PC-9 (cell line): ENCODE results near the gene CBL. TPM values are rescaled to one million over a fixed set of nuclear protein-coding genes. Genes with fewer than 3 reads are reported as not detected.
A peak's percentile ranks its signal among the peaks of the same experiment; 100 is the strongest.

Source experiments
- BruUV-seq: library from RNA; stranded (reverse); fragments of 400-500 nt; replicated peaks from 2 replicates; lab custom pipeline; 2021; lab: Mats Ljungman, UMichigan
- CTCF ChIA-PET: fragments of 300-600 bp; sonication (Branson Sonifier 250); formaldehyde crosslinking; loops from one replicate; lab custom pipeline; 2022; ENCODE audit warnings: antibody characterized with exemption; lab: Charles Lee
- POLR2A ChIA-PET: fragments of 300-600 bp; sonication (Branson Sonifier 250); formaldehyde crosslinking; loops from one replicate; lab custom pipeline; 2022; ENCODE audit warnings: antibody characterized with exemption; ENCODE audit not compliant: unreplicated experiment; lab: Charles Lee
- DNase-seq, 2 experiments: peaks; one replicate each; pipeline versions ENCODE4 v3.0.0 to v3.0.0-alpha.2; 2015 to 2022; ENCODE audit warnings: mixed read lengths in 1 of 2
- H2AFZ ChIP-seq: fragments of 200-600 bp; sonication (generic); 2 replicates; pipeline ENCODE4 v1.8.1; 2017; ENCODE audit warnings: antibody characterized with exemption
- H3F3A ChIP-seq: fragments of 200-600 bp; sonication (generic); 2 replicates; pipeline ENCODE4 v1.8.1; 2017; ENCODE audit warnings: antibody characterized with exemption, mild to moderate bottlenecking, low read depth; ENCODE audit not compliant: insufficient read depth
- H3K27ac ChIP-seq: fragments of 200-600 bp; sonication (generic); 2 replicates; pipeline ENCODE4 v1.6.1; 2016; ENCODE audit warnings: mixed run types
- H3K27me3 ChIP-seq: fragments of 200-600 bp; sonication (generic); 2 replicates; pipeline ENCODE4 v1.6.1; 2016; ENCODE audit warnings: low read depth, mixed run types; ENCODE audit not compliant: insufficient read depth
- H3K36me3 ChIP-seq: fragments of 200-600 bp; sonication (generic); 2 replicates; pipeline ENCODE4 v1.6.1; 2016; ENCODE audit warnings: low read depth, mixed run types
- H3K4me1 ChIP-seq: fragments of 200-600 bp; sonication (generic); replicated peaks from 2 replicates; pipeline ENCODE4 v1.6.1; 2016; ENCODE audit warnings: mixed run types; ENCODE audit not compliant: insufficient read depth
- H3K4me2 ChIP-seq: fragments of 200-600 bp; sonication (generic); 2 replicates; pipeline ENCODE4 v1.6.1; 2017; ENCODE audit warnings: mixed run types
- H3K4me3 ChIP-seq: fragments of 200-600 bp; sonication (generic); 2 replicates; pipeline ENCODE4 v1.6.1; 2016; ENCODE audit warnings: mixed run types
- H3K79me2 ChIP-seq: fragments of 200-600 bp; sonication (generic); 2 replicates; pipeline ENCODE4 v1.6.1; 2017; ENCODE audit warnings: low read depth, mixed run types
- H3K9me2 ChIP-seq: fragments of 200-600 bp; sonication (generic); 2 replicates; pipeline ENCODE4 v1.8.1; 2017; ENCODE audit warnings: mild to moderate bottlenecking; ENCODE audit not compliant: insufficient read depth
- H3K9me3 ChIP-seq: fragments of 200-600 bp; sonication (generic); 2 replicates; pipeline ENCODE4 v1.8.1; 2016; ENCODE audit warnings: low read depth; ENCODE audit not compliant: insufficient read depth
- H4K20me1 ChIP-seq: fragments of 200-600 bp; sonication (generic); 2 replicates; pipeline ENCODE4 v1.8.1; 2017; ENCODE audit not compliant: insufficient read depth
- CTCF ChIP-seq: fragments of 200-600 bp; sonication (generic); conservative IDR thresholded peaks from 2 replicates; pipeline ENCODE4 v1.6.1; 2017; ENCODE audit warnings: mixed run types, antibody characterized with exemption, mild to moderate bottlenecking, moderate library complexity
- EZH2 ChIP-seq: fragments of 200-600 bp; sonication (generic); IDR thresholded peaks from 2 replicates; pipeline ENCODE4 v1.8.0; 2017; ENCODE audit warnings: antibody characterized with exemption, low read depth
- intact Hi-C: fragments of 100-400 bp; cut with micrococcal nuclease; formaldehyde crosslinking; loops from one replicate; pipeline ENCODE4 v1.10.0; 2022; ENCODE audit not compliant: unreplicated experiment
- total RNA-seq: library from RNA; stranded (reverse); gene quantifications from 2 replicates; pipeline ENCODE4 v1.2.3, GENCODE V29; 2021

CBL gene
- total RNA-seq, 1 experiment from 2014 or later = 32.9 TPM

GRCh38 chr11:119210050-119210449 lies 3.9 kb downstream of the CBL start:
- Histone ChIP-seq H3K9me3 (no peaks in the 10 kb centered on the region), H3K4me2 (no peak overlapping the region), H3K27ac (no peak overlapping the region), H3K4me3 (no peak overlapping the region), H3K4me1 (peaks cover 23% of the 10 kb centered on the region), H3K27me3 (no peaks in the 10 kb centered on the region), H3K9me2 (no peaks in the 10 kb centered on the region), H4K20me1 (peaks cover 4% of the 10 kb centered on the region), H2AFZ (no peak overlapping the region), H3K36me3 (no peaks in the 10 kb centered on the region), H3F3A (peaks cover 21% of the 10 kb centered on the region), H3K79me2 (peaks cover 86% of the 10 kb centered on the region)
- POLR2A ChIA-PET = no interaction called here
- intact Hi-C loops = no loop called here
- CTCF ChIA-PET = no interaction called here
- no peak for DNase-seq
- no peak for TF ChIP-seq EZH2
- no peak for TF ChIP-seq CTCF
- BruUV-seq = no TSS peak

- no peak overlapping the region for H2AFZ ChIP-seq
- H3K79me2 ChIP-seq = peaks cover 89% of the 10 kb centered on the region
- H4K20me1 ChIP-seq = no peaks in the 10 kb centered on the region
- peak; percentile 13 to 100 for DNase-seq
- POLR2A ChIA-PET = no interaction called here
- H3K4me2 ChIP-seq = peak overlapping the region; percentile 66
- intact Hi-C loops = no loop called here
- peak overlapping the region; percentile 96 for H3K27ac ChIP-seq
- H3K4me3 ChIP-seq = peak overlapping the region; percentile 12; the same call in 1 of the 2 replicates
- no peaks in the 10 kb centered on the region for H3K9me3 ChIP-seq
- TF ChIP-seq CTCF (no peak), EZH2 (no peak)
- H3K4me1 ChIP-seq = peaks cover 28% of the 10 kb centered on the region
- CTCF ChIA-PET = no interaction called here
- no peaks in the 10 kb centered on the region for H3K9me2 ChIP-seq
- no peaks in the 10 kb centered on the region for H3K36me3 ChIP-seq
- BruUV-seq = TSS peak; percentile 39
- peaks cover 38% of the 10 kb centered on the region for H3F3A ChIP-seq
- H3K27me3 ChIP-seq = no peaks in the 10 kb centered on the region
These were observed 12.2 kb downstream of the CBL start for GRCh38 chr11:119218141-119218878.

DNA sequence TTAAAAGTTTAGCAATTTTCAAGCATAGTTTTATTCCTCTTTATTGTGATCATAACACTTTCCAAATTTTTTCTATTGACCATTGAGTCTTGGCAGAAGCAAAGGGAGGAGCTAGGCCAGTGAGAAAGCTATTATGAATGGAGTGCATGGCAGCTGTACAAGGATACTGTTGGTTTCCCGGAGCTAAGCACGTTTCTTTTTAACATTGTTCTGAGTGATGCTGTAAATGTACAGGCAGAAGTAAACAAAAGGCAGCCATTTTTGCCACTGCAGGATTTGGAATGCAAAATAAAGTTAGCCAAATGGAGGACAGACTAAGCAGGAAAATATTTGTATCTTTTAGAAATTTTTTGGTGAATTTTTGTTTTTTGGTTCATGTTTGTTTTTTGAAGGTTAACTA lies 16.2 kb downstream of the CBL start:
- H3K4me2 ChIP-seq = no peak overlapping the region

More for the DNA sequence above, 16.2 kb downstream of the CBL start:
- DNase-seq = no peak
- BruUV-seq = no TSS peak
- Histone ChIP-seq H4K20me1 (no peaks in the 10 kb centered on the region), H3K79me2 (peaks cover 83% of the 10 kb centered on the region), H3K27me3 (no peaks in the 10 kb centered on the region), H3K36me3 (no peaks in the 10 kb centered on the region), H3K27ac (peak overlapping the region; percentile 16), H3K9me3 (no peaks in the 10 kb centered on the region), H3F3A (peaks cover 32% of the 10 kb centered on the region), H3K4me1 (peaks cover 28% of the 10 kb centered on the region), H3K9me2 (no peaks in the 10 kb centered on the region), H2AFZ (no peak overlapping the region), H3K4me3 (no peak overlapping the region)
- CTCF ChIA-PET = interaction anchor here (0.6 kb wide), 1 partner anchor 44 kb away, joined by 4 read pairs; no protein-coding TSS in a partner anchor
- intact Hi-C loops = no loop called here
- TF ChIP-seq CTCF = no peak
- no peak for TF ChIP-seq EZH2
- POLR2A ChIA-PET = interaction anchor here (0.7 kb wide), 2 partner anchors 16 to 61 kb away, joined by 5 to 6 read pairs; partner anchors contain the start of gene CBL
